GM21529 (cell line): ENCODE measurements around the gene DBX2.
"Not testable (repeated sequence)": the region's sequence is repeated elsewhere in the genome, so short reads cannot be mapped to it uniquely, and the experiment has no call there.

Experiments
- ATAC-seq: cut with Tn5 transposase; IDR thresholded peaks from one replicate; pipeline ENCODE4 v1.9.1; 2021; ENCODE audit not compliant: unreplicated experiment

Gene DBX2

GRCh38 chr12:45012749-45013148 is 38.1 kb downstream of the DBX2 start:
- no peak for ATAC-seq

- ATAC-seq, result no peak
Measured at GRCh38 chr12:45010059-45010458, 40.8 kb downstream of the DBX2 start.

DNA sequence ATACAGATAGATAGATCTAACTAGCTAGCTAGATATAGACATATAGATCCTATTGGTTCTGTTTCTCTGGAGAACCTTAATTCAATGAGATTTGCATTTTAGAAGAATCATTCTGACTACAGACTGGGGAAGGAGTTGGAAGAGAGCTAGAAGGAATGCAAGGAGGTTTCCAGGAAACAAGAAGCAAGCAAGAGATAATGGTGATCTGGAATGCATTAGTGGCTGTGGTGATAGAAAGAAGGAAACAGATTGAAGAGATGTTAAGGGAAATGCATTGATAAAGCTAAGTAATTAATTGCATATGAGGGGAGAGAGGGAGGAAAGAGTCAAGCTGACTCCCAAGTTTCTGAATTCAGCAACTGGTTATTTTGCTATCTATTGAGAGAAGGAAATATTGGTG is 42.7 kb downstream of the DBX2 start:
- ATAC-seq, result no peak

DNA sequence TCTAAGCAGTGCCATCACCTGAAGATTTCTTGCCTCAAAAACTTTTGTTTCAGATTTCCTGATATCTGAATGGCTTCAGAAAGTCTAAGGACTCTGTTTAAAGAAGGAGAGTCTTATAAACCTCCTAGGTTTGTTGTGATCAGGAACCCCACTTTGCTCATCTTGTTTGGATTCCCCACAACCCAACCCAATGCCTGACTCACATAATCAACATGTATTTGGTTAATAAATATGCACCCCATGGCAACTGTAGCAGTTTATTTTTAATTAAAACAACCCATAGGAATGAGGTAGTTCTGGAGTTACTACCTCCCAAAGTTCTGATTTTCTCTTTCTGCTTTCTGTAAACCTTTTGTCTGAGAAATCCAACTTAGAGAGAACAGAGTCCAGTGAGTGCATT is 51.5 kb downstream of the DBX2 start:
- ATAC-seq, result no peak

DNA sequence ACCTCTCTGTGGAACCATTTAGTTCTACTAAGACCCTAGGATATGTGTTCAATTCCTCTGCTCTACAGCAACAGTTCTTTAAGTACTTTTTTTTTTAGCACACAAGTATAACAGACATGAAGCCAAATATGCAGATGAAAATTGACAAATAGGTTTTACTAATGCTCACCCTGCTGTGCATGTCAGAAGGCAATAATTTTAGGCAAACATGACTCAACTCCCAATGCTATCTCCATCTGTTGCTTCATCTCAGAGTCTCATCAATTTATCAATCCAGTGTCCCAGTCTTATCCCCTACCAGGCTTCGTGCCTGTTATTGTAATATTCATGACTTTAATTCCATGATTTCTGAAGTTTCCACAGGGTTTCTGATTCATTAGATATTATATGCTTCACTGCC is 57.7 kb downstream of the DBX2 start:
- ATAC-seq, result no peak

DNA sequence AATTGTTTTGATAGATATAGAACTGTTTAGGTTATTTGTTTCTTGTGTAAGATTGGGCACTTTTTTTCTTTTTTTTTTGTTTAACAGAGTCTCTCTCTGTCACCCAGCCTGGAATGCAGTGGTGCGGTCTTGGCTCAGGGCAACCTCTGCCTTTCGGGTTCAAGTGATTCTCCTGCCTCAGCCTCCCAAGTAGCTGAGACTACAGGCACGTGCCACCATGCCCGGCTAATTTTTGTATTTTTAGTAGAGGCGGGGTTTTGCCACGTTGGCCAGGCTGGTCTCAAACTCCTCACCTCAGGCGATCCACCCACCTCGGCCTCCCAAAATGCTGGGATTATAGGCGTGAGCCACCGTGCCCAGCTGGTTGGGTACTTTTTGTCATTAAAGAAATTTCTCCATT is 66.0 kb downstream of the DBX2 start:
- ATAC-seq, result not testable (repeated sequence)

DNA sequence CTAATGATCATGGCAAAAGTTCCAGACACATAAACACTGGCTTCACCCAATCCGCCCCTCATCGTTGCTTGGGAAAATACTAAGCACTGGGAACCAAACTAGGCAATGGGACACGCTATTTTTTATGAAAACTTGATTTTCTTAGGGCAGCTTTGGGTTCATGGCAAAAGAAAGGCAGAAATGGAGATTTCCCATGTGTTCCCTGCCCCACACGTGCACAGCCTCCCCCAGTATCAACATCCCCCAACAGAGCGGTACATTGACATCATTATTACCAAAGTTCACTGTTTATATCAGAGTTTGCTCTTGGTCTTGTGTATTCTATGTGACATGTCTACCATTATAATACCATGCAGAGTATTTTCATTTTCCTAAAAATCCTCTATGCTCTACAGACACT is 71.0 kb downstream of the DBX2 start:
- no peak for ATAC-seq

DNA sequence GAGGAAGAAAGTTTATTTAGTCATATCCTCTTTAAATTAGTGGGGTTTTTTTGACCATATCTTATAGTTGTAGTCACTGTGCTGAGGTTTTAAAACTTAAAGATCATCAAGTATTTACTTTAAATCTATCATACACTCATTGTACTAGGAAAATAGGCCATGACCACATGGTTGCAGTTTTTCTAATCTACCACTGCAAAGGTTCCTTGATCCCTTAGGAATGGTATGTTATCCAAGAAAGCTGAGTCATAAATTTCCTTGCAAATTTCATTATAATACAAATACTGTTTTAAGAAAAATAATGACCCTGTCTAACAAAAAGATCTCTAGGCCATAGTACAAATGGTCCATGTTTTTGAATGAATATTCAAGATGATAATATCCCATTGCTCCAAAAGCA is 74.7 kb downstream of the DBX2 start:
- no peak for ATAC-seq

- ATAC-seq, result no peak
Measured at GRCh38 chr12:44972746-44973421, 78.0 kb downstream of the DBX2 start.

DNA sequence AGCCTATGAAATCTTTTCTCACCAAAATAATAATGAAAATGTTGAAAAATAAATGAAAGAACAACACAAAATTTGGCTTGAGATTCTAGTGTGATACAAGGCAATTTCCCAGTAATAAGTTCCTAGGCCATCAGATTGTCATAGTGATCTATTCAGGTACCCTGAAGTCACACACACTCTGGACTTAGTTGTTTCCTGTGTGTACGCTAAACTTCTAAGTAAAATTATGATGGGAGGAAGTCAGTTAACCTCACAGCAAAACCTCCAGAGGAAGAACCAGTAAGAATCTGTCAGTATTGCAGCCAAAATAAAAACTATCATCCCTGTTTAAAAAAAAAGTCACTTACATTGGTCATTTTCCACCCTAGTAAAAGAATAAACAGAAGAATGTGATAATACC is 81.9 kb downstream of the DBX2 start:
- no peak for ATAC-seq
